Stimulated activated naive CD8-positive, alpha-beta T cell treated with anti-CD3 and anti-CD28 coated beads, Interleukin-15, Interleukin-2, amounts not matched to agents 100 ng/mL and 50 ng/mL, for 24 hours (primary cell): Measurements from ENCODE around the gene P2RX7.
A peak's percentile ranks its signal among the peaks of the same experiment; 100 is the strongest.

Experiments used
- H3K27ac Mint-ChIP-seq: one replicate; pipeline ENCODE4 v1.8.0; 2021; ENCODE audit warnings: mild to moderate bottlenecking, mixed read lengths
- H3K27me3 Mint-ChIP-seq: one replicate; pipeline ENCODE4 v1.8.0; 2021; ENCODE audit warnings: mixed read lengths
- H3K36me3 Mint-ChIP-seq: one replicate; pipeline ENCODE4 v1.8.0; 2021; ENCODE audit warnings: low read depth, mixed read lengths
- H3K4me1 Mint-ChIP-seq: one replicate; pipeline ENCODE4 v1.8.0; 2021; ENCODE audit warnings: low read depth, mixed read lengths
- H3K4me3 Mint-ChIP-seq: one replicate; pipeline ENCODE4 v1.8.0; 2021; ENCODE audit warnings: mild to moderate bottlenecking, mixed read lengths
- H3K9me3 Mint-ChIP-seq: one replicate; pipeline ENCODE4 v1.8.0; 2021; ENCODE audit warnings: mixed read lengths

The P2RX7 gene

GRCh38 chr12:121117226-121117777, 15.4 kb upstream of the P2RX7 start:
- no peak overlapping the region for H3K27ac Mint-ChIP-seq
- no peaks in the 10 kb centered on the region for H3K27me3 Mint-ChIP-seq
- no peaks in the 10 kb centered on the region for H3K4me1 Mint-ChIP-seq
- no peak overlapping the region for H3K4me3 Mint-ChIP-seq
- H3K36me3 Mint-ChIP-seq = no peaks in the 10 kb centered on the region
- no peaks in the 10 kb centered on the region for H3K9me3 Mint-ChIP-seq

GRCh38 chr12:121120323-121120722, 12.4 kb upstream of the P2RX7 start:
- Mint-ChIP-seq H3K4me3 (no peak overlapping the region), H3K27ac (no peak overlapping the region), H3K4me1 (peaks cover 24% of the 10 kb centered on the region), H3K9me3 (peaks cover 8% of the 10 kb centered on the region), H3K27me3 (no peaks in the 10 kb centered on the region), H3K36me3 (no peaks in the 10 kb centered on the region)

- H3K36me3 Mint-ChIP-seq = no peaks in the 10 kb centered on the region
- H3K27me3 Mint-ChIP-seq = no peaks in the 10 kb centered on the region
- H3K9me3 Mint-ChIP-seq = peaks cover 8% of the 10 kb centered on the region
- no peak overlapping the region for H3K27ac Mint-ChIP-seq
- H3K4me1 Mint-ChIP-seq = peaks cover 29% of the 10 kb centered on the region
- H3K4me3 Mint-ChIP-seq = no peak overlapping the region
Observed at GRCh38 chr12:121120989-121121755, 11.5 kb upstream of the P2RX7 start.

GRCh38 chr12:121121805-121122204, 10.9 kb upstream of the P2RX7 start:
- no peak overlapping the region for H3K4me3 Mint-ChIP-seq
- no peaks in the 10 kb centered on the region for H3K27me3 Mint-ChIP-seq
- H3K4me1 Mint-ChIP-seq = peaks cover 32% of the 10 kb centered on the region
- H3K27ac Mint-ChIP-seq = no peak overlapping the region
- H3K36me3 Mint-ChIP-seq = no peaks in the 10 kb centered on the region
- H3K9me3 Mint-ChIP-seq = peaks cover 8% of the 10 kb centered on the region

GRCh38 chr12:121123488-121123887, 9.2 kb upstream of the P2RX7 start:
- Mint-ChIP-seq H3K4me3 (no peak overlapping the region), H3K27ac (peak overlapping the region; percentile 13), H3K27me3 (no peaks in the 10 kb centered on the region), H3K4me1 (peaks cover 47% of the 10 kb centered on the region), H3K36me3 (no peaks in the 10 kb centered on the region), H3K9me3 (peaks cover 8% of the 10 kb centered on the region)

GRCh38 chr12:121124402-121125109, 8.1 kb upstream of the P2RX7 start:
- Mint-ChIP-seq H3K36me3 (no peaks in the 10 kb centered on the region), H3K27ac (no peak overlapping the region), H3K4me3 (no peak overlapping the region)

GRCh38 chr12:121127501-121127900, 5.2 kb upstream of the P2RX7 start:
- H3K36me3 Mint-ChIP-seq = no peaks in the 10 kb centered on the region
- no peaks in the 10 kb centered on the region for H3K27me3 Mint-ChIP-seq
- H3K4me1 Mint-ChIP-seq = peaks cover 84% of the 10 kb centered on the region
- peaks cover 8% of the 10 kb centered on the region for H3K9me3 Mint-ChIP-seq
- H3K27ac Mint-ChIP-seq = no peak overlapping the region
- H3K4me3 Mint-ChIP-seq = no peak overlapping the region

More at GRCh38 chr12:121124402-121125109, 8.1 kb upstream of the P2RX7 start:
- Mint-ChIP-seq H3K4me1 (peaks cover 56% of the 10 kb centered on the region), H3K27me3 (no peaks in the 10 kb centered on the region), H3K9me3 (peaks cover 8% of the 10 kb centered on the region)

- no peaks in the 10 kb centered on the region for H3K9me3 Mint-ChIP-seq
- H3K36me3 Mint-ChIP-seq = no peaks in the 10 kb centered on the region
- H3K27me3 Mint-ChIP-seq = no peaks in the 10 kb centered on the region
- H3K27ac Mint-ChIP-seq = peak overlapping the region; percentile 95
- peaks cover 88% of the 10 kb centered on the region for H3K4me1 Mint-ChIP-seq
- H3K4me3 Mint-ChIP-seq = peak overlapping the region; percentile 67
Observed at GRCh38 chr12:121128908-121129810, 3.5 kb upstream of the P2RX7 start.

- Mint-ChIP-seq H3K27me3 (no peaks in the 10 kb centered on the region), H3K27ac (peak overlapping the region; percentile 95), H3K4me1 (peaks cover 88% of the 10 kb centered on the region), H3K36me3 (no peaks in the 10 kb centered on the region), H3K4me3 (peak overlapping the region; percentile 67), H3K9me3 (no peaks in the 10 kb centered on the region)
Observed at GRCh38 chr12:121129811-121130147, 2.9 kb upstream of the P2RX7 start.

GRCh38 chr12:121130866-121131373, 1.8 kb upstream of the P2RX7 start:
- H3K4me3 Mint-ChIP-seq = no peak overlapping the region
- H3K27ac Mint-ChIP-seq = peak overlapping the region; percentile 43
- H3K27me3 Mint-ChIP-seq = no peaks in the 10 kb centered on the region
- H3K4me1 Mint-ChIP-seq = peaks cover 81% of the 10 kb centered on the region
- H3K36me3 Mint-ChIP-seq = no peaks in the 10 kb centered on the region
- H3K9me3 Mint-ChIP-seq = no peaks in the 10 kb centered on the region

- H3K27ac Mint-ChIP-seq = peak overlapping the region; percentile 16
- H3K36me3 Mint-ChIP-seq = no peaks in the 10 kb centered on the region
- H3K27me3 Mint-ChIP-seq = no peaks in the 10 kb centered on the region
- H3K4me1 Mint-ChIP-seq = peaks cover 75% of the 10 kb centered on the region
- H3K4me3 Mint-ChIP-seq = no peak overlapping the region
- no peaks in the 10 kb centered on the region for H3K9me3 Mint-ChIP-seq
Observed at GRCh38 chr12:121131941-121132341, 735 bp upstream of the P2RX7 start.

- H3K4me3 Mint-ChIP-seq = peak overlapping the region; percentile 85
- no peaks in the 10 kb centered on the region for H3K36me3 Mint-ChIP-seq
- peaks cover 58% of the 10 kb centered on the region for H3K4me1 Mint-ChIP-seq
- no peak overlapping the region for H3K27ac Mint-ChIP-seq
- H3K27me3 Mint-ChIP-seq = no peaks in the 10 kb centered on the region
- no peaks in the 10 kb centered on the region for H3K9me3 Mint-ChIP-seq
Observed at GRCh38 chr12:121133838-121134237, 1.2 kb downstream of the P2RX7 start.

GRCh38 chr12:121135320-121135719, 2.6 kb downstream of the P2RX7 start:
- H3K9me3 Mint-ChIP-seq = no peaks in the 10 kb centered on the region
- H3K36me3 Mint-ChIP-seq = no peaks in the 10 kb centered on the region
- H3K27me3 Mint-ChIP-seq = no peaks in the 10 kb centered on the region
- H3K27ac Mint-ChIP-seq = no peak overlapping the region
- no peak overlapping the region for H3K4me3 Mint-ChIP-seq
- peaks cover 45% of the 10 kb centered on the region for H3K4me1 Mint-ChIP-seq

GRCh38 chr12:121137512-121137911, 4.8 kb downstream of the P2RX7 start:
- Mint-ChIP-seq H3K9me3 (no peaks in the 10 kb centered on the region), H3K4me3 (no peak overlapping the region), H3K4me1 (peaks cover 23% of the 10 kb centered on the region), H3K27me3 (no peaks in the 10 kb centered on the region), H3K27ac (no peak overlapping the region), H3K36me3 (no peaks in the 10 kb centered on the region)
